Suprapubic skin (tissue), 4 donors: Measurements from ENCODE around the gene TCF7L2.

ENCODE experiments used
- CTCF ChIP-seq, 2 donors: fragments of 200-600 bp in 1 of 2; fragments of 450-650 bp in 1 of 2; sonication (generic) in 1 of 2; IDR thresholded peaks; one replicate each; pipeline ENCODE4 v1.5.1; 2016 to 2019; ENCODE audit warnings: antibody characterized with exemption in 2 of 2, mild to moderate bottlenecking in 1 of 2, moderate library complexity in 1 of 2
- POLR2A ChIP-seq, 2 donors: fragments of 450-650 bp; IDR thresholded peaks; one replicate each; pipeline ENCODE4 v1.6.1; 2017; ENCODE audit warnings: antibody characterized with exemption in 2 of 2, mild to moderate bottlenecking in 2 of 2, moderate library complexity in 2 of 2
- POLR2AphosphoS5 ChIP-seq, 3 donors: sonication (generic); formaldehyde crosslinking; IDR thresholded peaks; one replicate each; pipeline ENCODE4 v1.6.1; 2017; ENCODE audit warnings: antibody characterized with exemption in 3 of 3

- TF ChIP-seq CTCF (IDR thresholded peaks at IDR 0.05) (no peak), POLR2AphosphoS5 (IDR thresholded peaks at IDR 0.05) (no peak), POLR2A (IDR thresholded peaks at IDR 0.05) (no peak)
Measured at GRCh38 chr10:113159563-113159962, 209.5 kb downstream of the TCF7L2 start.
